GM21526 (cell line): ENCODE data around the gene KLK6.

Experiments
- ATAC-seq: cut with Tn5 transposase; IDR thresholded peaks from one replicate; pipeline ENCODE4 v1.9.1; 2021; ENCODE audit warnings: moderate library complexity; ENCODE audit not compliant: unreplicated experiment, low FRiP score

Gene KLK6

DNA sequence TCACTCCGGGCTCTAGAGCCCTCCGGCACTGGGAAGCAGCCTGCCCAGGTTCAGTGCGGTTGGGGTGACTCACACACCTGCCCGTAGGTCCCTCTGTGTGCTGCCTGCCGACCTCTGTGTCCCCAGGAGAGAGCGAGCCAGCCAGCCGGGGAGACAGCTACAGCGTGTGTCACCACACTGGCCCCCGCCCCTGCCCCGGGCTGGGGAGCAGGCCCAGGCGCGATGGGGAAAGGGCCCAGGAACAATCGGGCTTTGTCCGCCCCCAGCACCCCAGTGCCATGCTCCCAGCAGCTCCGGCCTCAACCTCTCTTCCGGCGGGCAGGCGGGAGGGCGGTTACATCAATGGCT, at the start of gene KLK6:
Gene KLK6, minus strand, starts transcription at position 179 of the 348 bp plus-strand sequence. CDS start 1,487 bp downstream, outside the sequence.
- ATAC-seq = no peak

DNA sequence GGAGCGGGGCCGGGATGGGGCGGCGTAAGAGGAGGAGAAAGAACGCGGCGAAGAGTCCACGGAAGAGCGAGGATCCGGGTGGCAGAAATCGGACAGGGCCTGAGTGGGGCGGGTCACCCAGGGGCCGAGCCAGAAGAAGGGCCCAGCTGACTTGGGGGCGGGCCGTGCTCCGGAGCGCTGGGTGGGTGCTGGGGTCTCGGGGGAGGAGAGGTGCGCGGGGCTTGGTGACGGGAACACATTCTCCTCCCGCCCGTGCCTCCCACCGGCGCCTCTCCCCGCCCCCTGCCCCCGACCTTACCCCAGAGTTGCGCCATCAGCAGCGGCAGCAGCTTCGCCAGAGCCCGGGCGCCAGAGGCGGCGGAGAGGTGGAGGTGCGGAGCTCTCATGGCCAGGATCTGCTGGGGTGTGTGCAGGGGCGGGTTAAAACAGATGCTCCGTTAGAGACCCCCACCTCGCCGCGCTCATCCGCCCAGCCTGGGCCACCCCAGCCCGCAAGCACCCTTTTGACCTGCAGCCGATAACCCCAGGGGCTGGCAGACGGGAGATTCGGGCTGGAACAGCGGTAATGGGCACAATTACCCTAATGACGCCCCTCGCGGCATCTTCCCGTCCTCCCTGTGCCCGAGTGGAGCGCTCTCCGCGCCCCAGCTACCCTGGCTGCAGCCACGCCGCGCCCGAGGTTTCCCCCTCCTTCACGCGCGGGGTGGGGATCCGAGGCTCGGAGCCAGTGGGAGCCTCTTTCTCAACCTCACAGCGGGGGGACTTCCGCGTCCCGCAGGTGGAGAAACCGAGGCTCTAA, 49.6 kb upstream of the KLK6 start:
- no peak for ATAC-seq

DNA sequence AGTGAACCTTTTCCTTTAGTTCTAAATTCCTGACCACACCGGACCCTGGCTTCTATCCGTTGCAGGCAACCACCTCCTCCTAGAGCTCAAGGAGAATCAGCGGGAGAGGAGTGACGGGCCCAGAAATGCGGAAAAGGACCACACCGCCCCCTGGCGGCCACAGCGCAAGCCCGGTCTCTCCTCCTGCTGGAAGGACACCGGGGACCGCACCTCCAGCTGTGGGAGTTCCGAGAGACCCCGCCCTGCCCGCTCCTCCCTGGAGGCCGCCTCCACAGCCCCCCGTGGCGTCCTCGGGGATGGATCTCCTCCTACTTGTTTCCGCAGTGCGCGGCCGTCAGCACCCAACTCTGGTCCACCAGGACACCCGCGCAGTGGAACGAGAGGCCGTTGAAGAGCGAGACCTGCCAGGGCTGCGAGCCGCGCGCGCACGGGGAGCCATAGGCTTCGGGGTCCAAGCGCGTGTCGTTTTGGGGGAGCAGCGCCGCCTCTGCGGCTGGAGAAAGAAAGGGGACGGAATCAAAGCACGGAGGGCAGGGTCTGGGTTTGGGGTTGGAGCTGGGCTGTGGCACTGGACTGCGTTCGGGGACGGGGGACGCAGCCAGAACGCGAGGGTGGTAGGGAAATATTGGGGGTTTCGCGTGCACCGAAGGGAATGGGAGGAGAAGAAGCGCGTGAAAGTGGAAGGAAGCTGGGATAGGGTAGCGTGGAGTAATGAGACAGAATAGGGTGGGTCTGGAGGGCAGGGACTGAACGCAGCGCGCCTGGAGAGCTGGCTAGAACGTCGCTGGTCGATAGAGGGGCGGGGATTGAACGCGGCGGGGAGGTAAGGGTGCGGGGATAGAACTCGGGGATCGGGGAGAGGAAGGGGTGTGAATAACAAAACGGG, 47.6 kb upstream of the KLK6 start:
- no peak for ATAC-seq

DNA sequence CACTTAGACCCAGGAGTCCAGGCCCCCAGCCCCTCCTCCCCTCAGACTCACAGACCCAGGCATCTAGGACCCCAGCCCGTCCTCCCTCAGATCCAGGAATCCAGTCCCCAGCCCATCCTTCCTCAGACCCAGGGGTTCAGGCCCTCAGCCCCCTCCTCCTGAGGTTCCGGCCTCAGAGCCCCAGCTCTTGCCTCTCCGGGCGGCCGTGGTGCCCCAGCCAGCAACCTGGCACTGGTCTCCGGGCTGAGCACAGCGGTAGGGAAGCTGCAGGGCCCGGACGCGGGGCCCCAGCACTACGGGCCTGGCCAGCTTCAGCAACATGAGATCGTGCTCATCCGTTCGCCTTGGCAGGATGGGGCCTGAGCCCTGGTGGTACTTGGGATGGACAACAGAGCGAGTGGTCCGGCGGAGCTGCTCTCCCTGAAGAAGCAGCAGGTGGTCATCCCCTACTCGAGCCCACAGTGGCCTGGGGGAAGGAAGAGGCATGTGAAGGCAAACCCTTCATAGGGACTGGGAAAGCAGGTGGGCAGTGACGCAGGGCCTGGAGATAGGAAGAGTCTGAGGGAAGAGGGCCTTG, 46.4 kb upstream of the KLK6 start:
- no peak for ATAC-seq

DNA sequence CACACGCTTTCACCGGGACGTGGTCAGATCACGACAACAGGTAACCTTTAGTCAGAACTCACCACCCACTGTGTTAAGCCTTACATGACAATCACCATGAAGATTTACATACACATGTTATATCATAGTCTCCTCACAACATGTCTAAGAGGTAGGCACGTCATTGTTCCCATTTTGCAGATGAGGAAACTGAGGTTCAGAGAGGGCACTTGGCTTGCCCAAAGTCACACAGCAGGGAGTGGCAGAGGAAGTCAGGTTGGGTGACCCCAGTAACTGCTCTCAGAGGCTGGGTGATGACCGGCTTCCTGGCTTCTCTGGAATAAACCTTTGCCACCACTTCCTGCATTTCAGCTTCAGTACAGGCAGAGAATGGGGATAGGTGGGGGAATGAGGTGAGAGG, 44.9 kb upstream of the KLK6 start:
- no peak for ATAC-seq

DNA sequence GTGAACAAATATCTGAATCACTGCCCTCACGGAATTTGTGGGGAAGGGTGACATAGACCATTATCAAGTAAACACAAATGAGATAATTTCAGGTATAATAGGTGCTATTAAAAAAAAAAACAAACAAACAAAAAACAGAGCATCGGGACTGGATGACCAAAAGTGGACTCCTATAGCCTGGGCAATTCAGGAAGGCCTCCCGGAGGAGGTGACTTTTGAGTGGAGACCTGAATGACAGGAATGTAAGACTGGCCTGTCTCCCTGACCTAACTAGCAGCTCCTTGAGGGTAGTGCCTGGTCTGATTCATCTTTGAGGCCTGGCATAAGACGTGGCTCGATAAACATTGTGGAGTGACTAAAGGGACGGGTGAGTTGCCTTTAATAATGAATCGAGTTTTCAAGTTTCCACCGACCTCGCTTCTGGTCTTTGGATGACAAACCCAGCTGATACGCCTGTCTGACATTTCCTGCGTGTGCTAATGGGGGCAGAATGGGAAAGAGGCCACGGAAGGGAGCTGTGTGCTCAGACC, 43.3 kb upstream of the KLK6 start:
- ATAC-seq = no peak

DNA sequence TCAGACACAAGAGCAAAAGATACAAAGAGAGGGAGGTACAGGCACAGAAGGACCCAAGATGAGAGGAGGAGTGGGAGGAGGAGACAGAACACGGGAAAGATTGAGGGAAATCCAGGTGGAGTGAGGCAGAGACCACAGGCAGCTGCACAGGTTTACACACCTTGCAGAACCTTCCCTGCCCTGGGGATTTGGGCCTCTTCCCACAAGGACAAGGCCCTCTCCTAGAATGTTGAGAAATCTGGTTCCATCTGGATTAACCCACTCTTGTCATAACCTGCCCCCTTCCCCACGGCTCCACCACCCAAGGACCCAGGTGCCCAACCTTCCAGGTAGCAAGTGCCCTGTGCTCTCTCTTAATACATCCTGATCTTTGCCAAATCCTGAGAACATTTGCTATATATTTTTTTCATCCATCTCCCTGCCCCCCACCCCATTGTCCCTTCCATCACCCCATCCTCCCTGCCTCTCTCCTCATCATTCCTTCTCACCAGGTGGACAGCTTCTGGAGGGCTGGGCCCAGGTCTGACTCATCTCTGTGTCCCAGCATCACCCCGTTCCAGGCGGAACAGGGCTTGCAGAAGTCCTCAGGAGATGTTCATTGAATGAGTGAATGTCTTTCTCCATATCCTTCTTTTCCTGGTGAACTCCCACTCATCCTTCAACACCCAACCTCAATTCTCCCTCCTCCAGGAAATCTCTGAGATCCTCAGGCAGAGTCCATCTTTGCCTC, 40.8 kb upstream of the KLK6 start:
- ATAC-seq = no peak

DNA sequence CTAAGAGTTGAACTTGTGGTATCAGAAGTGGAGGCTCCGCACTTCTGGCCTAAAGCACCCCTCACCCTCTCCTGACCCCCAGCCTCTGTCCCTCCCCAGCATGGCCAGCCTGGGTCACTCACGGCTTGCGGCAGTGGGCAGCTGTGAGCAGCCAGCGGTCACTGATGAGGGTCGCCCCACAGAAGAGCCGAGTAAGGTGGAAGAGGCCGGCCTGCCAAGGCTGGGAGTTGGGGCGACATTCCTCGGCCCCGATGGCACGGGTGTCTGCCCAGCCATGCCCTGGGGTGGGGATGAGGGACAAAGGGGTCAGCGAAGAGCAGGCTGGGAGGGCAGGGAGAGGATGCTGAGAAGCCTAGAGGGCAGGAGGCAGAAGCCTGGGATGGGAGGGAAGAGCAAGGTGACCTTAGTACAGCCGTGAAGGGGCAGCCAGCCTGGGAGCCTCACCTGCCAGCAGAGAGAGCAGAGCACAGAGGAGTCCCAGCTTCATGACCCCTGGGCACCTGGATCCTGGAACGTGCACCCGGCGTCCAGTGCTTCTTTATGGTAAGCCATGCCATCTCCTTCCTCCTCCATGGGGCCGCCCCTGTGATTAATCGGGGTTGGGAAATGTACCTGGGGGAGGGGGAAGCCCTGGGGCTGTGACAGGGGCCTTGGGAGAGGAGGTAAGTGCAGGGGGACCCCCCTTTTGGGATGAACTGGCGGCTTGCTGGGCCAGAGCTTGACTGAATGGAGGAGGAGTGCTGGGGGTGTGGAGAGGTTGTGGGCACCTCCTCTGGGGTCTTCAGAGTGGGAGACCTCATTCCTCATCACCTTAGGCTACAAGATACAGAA, 39.9 kb upstream of the KLK6 start:
- no peak for ATAC-seq

DNA sequence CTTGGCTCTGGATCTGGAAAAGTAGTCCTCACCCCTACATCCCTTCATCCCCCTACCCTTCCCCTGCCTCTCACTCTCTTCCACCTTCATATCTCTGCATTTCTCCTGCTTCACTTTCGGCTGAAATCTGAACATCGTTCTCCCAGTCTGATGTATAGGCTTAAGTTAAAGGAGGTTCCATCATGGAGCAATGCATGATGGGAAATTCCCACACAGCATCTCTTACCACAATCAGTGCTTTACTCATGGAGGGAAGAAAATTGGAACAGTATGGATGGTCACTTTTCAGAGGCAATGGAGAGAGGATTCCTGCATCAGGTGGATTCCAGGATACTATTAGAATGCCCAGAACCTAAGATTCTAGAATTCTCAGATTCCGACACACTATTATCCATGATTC, 38.1 kb upstream of the KLK6 start:
- no peak for ATAC-seq

DNA sequence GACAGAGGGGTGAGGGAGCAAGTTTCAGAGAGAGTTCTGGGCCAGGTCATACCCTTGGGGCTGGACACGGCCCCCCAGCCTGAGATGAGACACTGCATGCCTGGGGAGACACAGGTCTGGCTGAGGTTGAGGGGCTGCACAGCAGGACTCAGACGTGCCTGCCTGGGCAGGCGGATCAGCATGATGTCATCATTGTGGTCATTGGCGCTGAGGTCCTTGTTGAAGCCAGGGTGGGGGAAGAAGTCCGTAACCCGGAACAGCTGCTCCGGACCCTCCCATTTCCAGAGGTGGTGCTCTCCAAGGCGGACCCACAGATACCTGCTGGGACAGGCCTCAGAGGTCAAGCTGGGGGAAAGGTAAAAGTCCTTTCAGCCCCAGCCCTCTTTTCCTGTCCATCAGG, 37.0 kb upstream of the KLK6 start:
- no peak for ATAC-seq

DNA sequence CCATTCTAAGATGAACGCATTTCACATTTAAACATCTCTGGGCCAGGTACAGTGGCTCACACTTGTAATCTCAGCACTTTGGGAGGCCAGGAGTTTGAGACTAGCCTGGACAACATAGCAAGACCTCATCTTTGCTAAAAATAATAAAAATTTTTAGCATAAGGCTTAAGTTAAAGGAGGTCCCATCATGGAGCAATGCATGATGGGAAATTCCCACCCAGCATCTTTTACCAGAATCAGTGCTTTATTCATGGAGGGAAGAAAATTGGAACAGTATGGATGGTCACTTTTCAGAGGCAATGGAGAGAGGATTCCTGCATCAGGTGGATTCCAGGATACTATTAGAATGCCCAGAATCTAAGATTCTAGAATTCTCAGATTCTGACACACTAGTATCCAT, 35.9 kb upstream of the KLK6 start:
- ATAC-seq = no peak

DNA sequence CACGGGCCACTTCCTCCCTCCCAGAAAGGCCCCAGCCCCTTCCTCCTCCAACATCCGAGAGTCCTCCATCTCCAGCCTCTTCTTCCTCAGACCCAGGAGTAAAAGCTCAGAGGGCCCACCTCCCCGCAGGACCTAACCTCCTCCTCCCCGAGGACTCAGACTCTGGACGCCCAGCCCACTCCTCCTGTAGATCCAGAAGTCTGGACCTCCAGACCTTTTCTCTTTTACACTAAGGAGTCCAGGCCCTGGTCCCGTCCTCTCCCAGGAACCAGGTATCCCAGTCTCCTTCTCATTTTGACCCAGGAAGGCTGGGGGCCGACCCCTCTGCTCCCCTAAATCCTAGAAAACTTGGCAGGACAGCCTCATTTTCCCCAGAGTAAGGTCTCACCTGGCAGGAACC, 33.9 kb upstream of the KLK6 start:
- no peak for ATAC-seq

DNA sequence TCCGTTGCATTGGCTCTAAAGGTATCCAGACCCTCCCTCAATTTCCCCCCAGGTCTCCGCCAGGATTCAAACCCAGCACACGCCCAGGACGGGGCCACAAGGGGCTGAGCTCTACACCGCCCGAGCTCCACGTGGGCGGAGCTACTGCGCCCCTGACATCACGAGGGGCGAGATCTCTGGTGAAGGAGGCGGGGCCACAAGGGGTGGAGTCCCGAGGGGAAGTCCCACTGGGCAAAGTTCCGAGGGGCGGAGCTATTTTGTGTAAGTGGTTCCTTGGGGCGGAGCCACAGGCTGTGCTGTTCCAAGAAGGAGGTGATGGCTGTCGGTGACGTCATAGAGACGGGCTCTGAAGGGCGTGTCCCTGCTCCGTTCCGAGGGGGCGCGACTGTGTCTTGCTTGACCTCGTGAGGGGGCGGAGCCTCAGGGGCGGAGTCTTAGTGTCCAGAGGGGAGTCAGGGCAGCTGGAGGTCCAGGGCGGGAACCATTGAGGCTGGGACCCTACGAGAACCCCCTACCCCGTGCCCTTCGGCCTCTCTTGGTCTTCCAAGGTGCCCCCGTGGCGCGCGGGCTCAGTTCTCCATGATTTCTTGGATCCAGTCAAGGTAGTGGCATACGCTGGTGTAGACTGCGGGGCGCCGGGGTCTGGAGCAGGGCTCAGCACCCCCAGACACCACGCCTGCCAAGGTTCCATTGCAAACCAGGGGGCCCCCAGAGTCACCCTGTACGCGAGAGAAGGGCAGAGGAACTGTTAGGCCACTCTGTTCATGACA, 33.3 kb upstream of the KLK6 start:
- ATAC-seq = no peak

DNA sequence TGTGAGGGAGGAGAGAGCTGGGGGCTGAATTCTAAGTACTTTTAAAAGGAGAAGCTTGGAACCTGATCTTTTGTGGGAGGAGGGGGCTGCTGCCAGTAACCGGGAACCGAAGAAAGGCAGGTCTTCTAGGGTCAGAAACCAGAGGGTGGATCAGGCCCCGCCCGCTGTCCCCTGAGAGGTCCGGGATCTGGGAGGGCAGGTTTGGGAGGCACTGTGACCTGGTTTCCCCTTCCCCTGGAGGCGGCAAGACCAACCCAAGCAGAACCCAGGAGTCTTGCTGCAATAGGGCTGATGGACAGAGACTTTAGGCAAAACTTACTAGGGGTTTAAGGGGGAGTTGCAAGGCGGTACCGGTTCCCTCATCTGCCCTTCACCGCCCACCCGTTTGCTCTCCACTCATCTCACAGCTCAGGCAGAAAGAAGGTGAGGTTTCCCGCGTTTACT, 32.7 kb upstream of the KLK6 start:
- ATAC-seq = no peak

DNA sequence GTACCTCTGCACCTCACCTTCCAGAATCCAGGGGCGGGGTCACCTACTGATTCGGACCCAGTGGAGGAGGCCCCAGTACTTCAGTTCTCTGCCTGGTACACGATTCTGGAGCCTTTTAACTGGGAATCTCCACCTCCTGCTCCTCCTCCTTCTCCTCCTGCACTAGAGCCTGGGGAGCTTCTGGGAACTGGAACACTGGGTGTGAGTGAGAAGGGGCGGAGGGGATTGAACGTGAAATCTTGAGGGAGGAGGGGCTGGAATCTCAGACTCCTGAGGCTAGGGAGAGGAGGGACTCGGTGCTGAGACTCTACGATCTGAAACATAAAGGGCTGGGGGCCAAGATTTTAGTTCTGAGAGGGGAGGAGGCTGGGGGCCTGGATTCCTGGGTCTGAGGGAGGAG, 32.1 kb upstream of the KLK6 start, which contains the start of gene KLK8:
Gene KLK8, minus strand, starts transcription at position 90 of the 400 bp plus-strand sequence. CDS start 437 bp downstream, outside the sequence.
- no peak for ATAC-seq

DNA sequence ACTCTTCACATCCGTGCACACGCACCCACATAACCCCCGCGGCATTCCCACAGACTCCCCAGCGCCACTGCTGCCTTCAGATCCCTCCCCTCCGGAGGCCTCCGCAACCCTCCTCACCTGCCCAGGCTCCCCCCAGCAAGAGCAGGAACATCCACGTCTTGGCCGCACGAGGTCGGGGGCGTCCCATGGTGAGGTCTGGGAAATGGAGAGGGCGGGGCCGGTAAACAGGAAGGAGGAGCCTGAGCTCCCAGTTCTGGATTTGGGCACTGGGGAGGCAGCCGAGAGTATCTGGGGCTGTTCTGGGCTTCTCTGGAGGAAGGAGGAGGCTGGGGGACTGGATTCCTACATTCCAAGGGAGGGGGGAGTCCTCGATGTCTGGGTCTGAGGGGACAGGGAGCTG, 31.6 kb upstream of the KLK6 start:
- no peak for ATAC-seq

DNA sequence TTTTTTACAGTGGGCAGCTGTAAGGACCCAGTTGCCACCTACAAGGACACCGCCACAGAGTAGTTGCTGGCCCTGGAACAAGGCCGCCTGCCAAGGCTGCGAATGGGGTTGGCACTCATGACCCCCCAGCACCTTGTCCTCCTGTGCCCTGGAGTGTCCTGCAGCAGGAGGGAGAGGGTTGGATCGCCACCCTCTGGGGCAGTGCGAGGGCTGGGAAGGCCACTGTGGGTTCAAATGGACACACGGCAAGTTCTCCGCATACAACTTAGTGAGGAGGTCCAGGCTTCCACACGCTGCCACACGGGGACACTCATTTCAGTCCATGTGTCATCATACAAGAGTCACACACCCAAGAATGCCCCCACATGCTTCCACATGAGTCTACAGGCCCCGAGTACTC, 31.0 kb upstream of the KLK6 start:
- ATAC-seq = no peak

DNA sequence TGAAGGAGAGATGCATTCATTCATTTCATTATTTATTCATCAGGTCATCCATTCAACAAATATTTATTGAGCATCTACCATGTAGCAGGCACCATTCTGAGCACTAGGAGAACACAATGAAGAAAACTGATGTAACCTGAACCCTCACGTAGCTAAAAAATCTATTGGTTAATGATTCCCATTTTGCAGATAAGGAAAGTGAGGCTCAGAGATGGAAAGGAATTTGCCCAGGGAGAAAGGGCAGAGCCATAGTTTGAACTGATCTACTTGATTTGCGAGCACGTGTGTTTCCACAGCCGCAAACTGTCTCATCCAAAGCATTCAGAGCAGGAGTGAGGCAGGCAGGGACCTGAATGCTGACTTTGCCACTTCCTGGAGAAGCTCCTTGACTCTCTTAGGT, 29.3 kb upstream of the KLK6 start:
- no peak for ATAC-seq

DNA sequence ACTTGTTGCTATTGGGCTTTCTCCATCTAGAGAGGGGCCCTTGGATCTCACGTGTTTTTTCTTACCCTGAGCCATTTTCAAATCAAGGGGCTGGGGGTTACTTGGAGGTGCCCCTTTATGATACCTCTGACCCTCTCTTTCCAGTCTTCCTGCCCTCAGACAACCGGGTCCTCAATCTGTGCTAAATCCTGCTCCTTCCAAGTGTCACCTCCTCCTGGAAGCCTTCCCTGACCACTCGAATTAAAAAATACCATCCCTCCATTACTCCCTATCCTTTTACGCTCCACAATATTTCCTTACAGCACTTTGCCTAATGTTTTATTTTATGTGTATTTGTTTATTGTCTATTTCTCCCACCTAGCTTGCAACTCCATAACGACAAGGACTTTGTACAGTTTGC, 28.7 kb upstream of the KLK6 start:
- no peak for ATAC-seq
